Epithelial cell of esophagus (primary cell): Measurements from ENCODE around the gene NT5DC2.

ENCODE experiments used
- DNase-seq: peaks from one replicate; pipeline ENCODE4 v3.0.0; 2010; ENCODE audit warnings: low read depth
- H3K4me3 ChIP-seq: 2 replicates; pipeline ENCODE4 v1.5.1; 2011; ENCODE audit warnings: mild to moderate bottlenecking, low read length, control low read depth
- CTCF ChIP-seq: IDR thresholded peaks from 2 replicates; pipeline ENCODE4 v1.5.1; 2011; ENCODE audit warnings: low read depth, mild to moderate bottlenecking, low read length, control low read depth, inconsistent platforms; ENCODE audit not compliant: insufficient read depth; ENCODE audit errors: missing control alignments

The NT5DC2 gene

GRCh38 chr3:52537726-52538421 lies 4.2 kb upstream of the NT5DC2 start:
- no peak for DNase-seq
- no peak for TF ChIP-seq CTCF
- peak overlapping the region; percentile 88 for H3K4me3 ChIP-seq

DNA sequence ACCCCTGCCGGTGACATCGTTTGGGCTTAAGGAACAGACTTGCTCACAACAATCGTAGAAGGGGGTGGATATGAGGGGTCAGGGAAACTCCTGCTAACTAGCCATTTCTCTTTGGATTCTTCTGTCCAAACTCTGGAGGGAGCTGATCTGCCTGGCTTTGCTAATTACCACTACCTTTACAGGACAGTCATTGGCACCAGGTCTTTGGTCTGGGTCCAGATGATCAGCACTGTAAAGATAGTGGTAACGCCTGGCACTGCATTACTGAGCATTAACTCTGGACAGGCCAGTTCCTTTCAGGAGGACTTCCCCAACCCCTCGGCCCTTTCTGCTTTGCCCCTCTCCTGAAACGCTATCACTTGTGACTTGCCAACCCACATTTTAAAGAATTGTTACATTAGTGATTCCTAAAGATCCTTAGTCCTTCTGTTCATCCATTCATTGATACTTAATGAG lies 3.5 kb upstream of the NT5DC2 start:
- TF ChIP-seq CTCF: no peak
- no peak for DNase-seq
- peak overlapping the region; percentile 88 for H3K4me3 ChIP-seq

DNA sequence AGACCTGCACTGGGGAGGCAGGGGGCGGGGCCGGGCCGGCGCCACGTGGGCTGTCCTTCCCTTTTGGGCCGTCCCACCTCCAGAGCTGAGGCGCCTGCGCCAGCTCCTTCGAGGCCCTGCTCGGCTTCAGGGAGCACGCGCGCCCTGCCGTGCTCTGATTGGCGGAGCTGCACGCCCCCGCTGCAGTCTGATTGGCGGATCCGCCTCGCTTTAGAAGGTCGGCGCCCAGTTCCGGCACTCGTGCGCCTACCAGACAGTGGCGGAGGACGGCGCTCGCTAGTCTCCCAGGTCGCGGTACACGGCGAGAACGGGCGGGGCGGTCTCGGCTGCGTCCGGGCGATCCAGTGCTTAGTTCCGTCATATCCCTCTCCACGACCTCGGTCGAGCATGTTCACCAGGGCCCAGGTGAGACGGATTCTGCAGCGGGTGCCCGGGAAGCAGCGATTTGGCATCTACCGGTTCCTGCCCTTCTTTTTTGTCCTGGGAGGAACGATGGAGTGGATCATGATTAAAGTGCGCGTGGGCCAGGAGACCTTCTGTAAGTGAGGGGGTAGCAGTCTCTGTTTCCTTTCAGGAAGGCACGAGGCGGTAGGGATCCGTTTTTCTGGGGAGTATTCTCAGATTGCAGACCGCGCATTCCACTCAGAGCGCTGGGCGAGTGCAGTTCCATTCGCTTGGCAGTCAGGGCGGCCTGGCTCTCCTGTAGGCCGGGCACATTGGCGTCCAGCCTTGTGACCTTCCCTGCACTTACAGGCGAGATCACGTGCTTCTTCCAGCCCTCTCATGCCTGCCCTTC lies 2.9 kb upstream of the NT5DC2 start, which contains the start of gene UQCC5:
Gene UQCC5, plus strand, starts transcription at position 237 of the 796 bp plus-strand sequence. Its CDS starts 151 bp downstream, at position 388.
- H3K4me3 ChIP-seq: peak within 1 kb of the TSS; percentile 88
- TF ChIP-seq CTCF: no peak
- peak; percentile 100 for DNase-seq

GRCh38 chr3:52536112-52536368 lies 2.4 kb upstream of the NT5DC2 start:
- TF ChIP-seq CTCF: no peak
- peak overlapping the region; percentile 16 for H3K4me3 ChIP-seq
- DNase-seq: no peak

- H3K4me3 ChIP-seq: no peak overlapping the region
- no peak for TF ChIP-seq CTCF
- DNase-seq: no peak
Measured at GRCh38 chr3:52535411-52536111, 1.9 kb upstream of the NT5DC2 start.

DNA sequence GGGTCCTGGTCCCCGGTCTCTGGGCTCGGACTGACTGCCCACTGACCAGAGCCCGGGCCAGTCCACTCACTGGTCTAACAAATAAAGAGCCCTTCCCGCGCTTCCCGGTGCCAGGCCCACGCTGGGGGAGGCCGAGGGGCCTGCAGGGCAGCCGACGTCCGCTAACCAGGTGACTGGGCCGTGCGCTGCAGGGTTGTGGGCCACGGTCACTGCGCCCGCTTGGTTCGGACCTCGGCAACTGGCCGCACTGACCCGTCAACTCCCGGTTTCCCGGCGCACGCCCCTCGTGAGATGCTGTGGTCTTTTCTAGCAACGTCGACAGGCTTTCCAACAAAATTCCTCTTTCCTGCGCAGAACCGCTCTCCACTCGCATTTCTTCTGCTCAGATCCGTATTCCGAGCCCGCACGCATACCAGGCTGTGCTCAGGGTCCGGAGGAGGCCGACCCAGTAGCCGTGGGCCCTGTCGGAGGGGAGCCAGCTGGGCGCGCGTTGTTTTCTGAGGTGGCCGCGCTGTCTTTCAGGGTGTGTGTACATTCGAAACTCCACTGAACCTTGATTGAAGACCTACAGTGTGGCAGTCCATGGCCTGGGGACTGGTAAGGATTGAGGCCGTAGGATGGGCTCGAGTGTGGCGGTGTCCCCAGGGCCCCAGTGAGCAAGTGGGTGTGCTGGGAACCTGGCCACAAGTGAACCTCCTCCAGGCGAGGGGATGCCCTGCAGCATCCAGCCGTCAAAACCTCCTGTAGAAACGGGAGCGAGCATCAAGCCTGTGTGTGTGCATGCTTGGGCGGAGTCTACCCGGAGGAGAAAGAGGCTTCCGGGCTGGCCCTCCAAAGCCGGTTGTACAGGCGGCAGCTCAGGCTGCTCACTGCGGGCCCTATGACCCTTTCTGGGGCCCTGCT lies 875 bp upstream of the NT5DC2 start:
- peak overlapping the region; percentile 45 for H3K4me3 ChIP-seq
- DNase-seq: peak; percentile 61
- TF ChIP-seq CTCF: no peak
